Measurements from ENCODE around the gene MYRF.

Gene MYRF

GRCh38 chr11:61752117-61752924 is at the start of gene MYRF:
MYRF (plus strand) TSS chr11:61752636; CDS start chr11:61752745, 109 bp downstream.
- peak; percentile 22 to 45 (median 23) for DNase-seq (ENCODE audit: low read depth in 3 of 3)

- DNase-seq (ENCODE audit: low read depth in 3 of 3): no peak
These were observed 49.6 kb upstream of the MYRF start for GRCh38 chr11:61702701-61703312.

GRCh38 chr11:61704838-61705237 is 47.6 kb upstream of the MYRF start:
- DNase-seq (ENCODE audit: low read depth in 3 of 3): no peak

GRCh38 chr11:61706452-61707400 is 45.7 kb upstream of the MYRF start:
- DNase-seq (ENCODE audit: low read depth in 3 of 3): no peak

GRCh38 chr11:61707574-61707973 is 44.9 kb upstream of the MYRF start:
- DNase-seq (ENCODE audit: low read depth in 3 of 3): no peak

GRCh38 chr11:61709110-61709509 is 43.3 kb upstream of the MYRF start:
- no peak for DNase-seq (ENCODE audit: low read depth in 3 of 3)

- DNase-seq (ENCODE audit: low read depth in 3 of 3): no peak
These were observed 42.9 kb upstream of the MYRF start for GRCh38 chr11:61709572-61709971.

GRCh38 chr11:61710019-61710418 is 42.4 kb upstream of the MYRF start:
- DNase-seq (ENCODE audit: low read depth in 3 of 3): no peak

- DNase-seq (ENCODE audit: low read depth in 3 of 3): no peak
These were observed 41.4 kb upstream of the MYRF start for GRCh38 chr11:61711037-61711436.

GRCh38 chr11:61711498-61711897 is 40.9 kb upstream of the MYRF start:
- DNase-seq (ENCODE audit: low read depth in 3 of 3): no peak

- no peak for DNase-seq (ENCODE audit: low read depth in 3 of 3)
These were observed 40.1 kb upstream of the MYRF start for GRCh38 chr11:61712314-61712713.

GRCh38 chr11:61712846-61713245 is 39.6 kb upstream of the MYRF start:
- no peak for DNase-seq (ENCODE audit: low read depth in 3 of 3)

- DNase-seq (ENCODE audit: low read depth in 3 of 3): no peak
These were observed 39.0 kb upstream of the MYRF start for GRCh38 chr11:61713464-61713863.

- DNase-seq (ENCODE audit: low read depth in 3 of 3): no peak
These were observed 38.5 kb upstream of the MYRF start for GRCh38 chr11:61713906-61714305.

GRCh38 chr11:61714316-61714715 is 38.1 kb upstream of the MYRF start:
- DNase-seq (ENCODE audit: low read depth in 3 of 3): no peak

GRCh38 chr11:61714916-61715315 is 37.5 kb upstream of the MYRF start:
- no peak for DNase-seq (ENCODE audit: low read depth in 3 of 3)

GRCh38 chr11:61715867-61716266 is 36.6 kb upstream of the MYRF start:
- no peak for DNase-seq (ENCODE audit: low read depth in 3 of 3)

GRCh38 chr11:61716478-61717285 is 35.8 kb upstream of the MYRF start:
- no peak for DNase-seq (ENCODE audit: low read depth in 3 of 3)

GRCh38 chr11:61717286-61718033 is 35.0 kb upstream of the MYRF start:
- DNase-seq (ENCODE audit: low read depth in 3 of 3): no peak

- DNase-seq (ENCODE audit: low read depth in 3 of 3): no peak
These were observed 34.3 kb upstream of the MYRF start for GRCh38 chr11:61718046-61718531.
